ENCODE measurements around the gene SLC9A3.

SLC9A3 gene

GRCh38 chr5:422323-423232 is 101.7 kb downstream of the SLC9A3 start:
- H3K9ac ChIP-seq (ENCODE audit: low read depth, low read length, poor library complexity): no peak overlapping the region
- no peak overlapping the region for H4K8ac ChIP-seq (ENCODE audit: low read depth, low read length)
- H3K4me3 ChIP-seq (ENCODE audit: low read length in 2 of 2): no peak overlapping the region
- H3K27ac ChIP-seq (replicated peaks; ENCODE audit: low read length): no peak overlapping the region
- H3K9me3 ChIP-seq (replicated peaks in 1 of 2; ENCODE audit: control insufficient read depth in 2 of 2, insufficient read depth in 1 of 2, low read depth in 1 of 2, low read length in 2 of 2): peaks cover 0 to 3% of the 10 kb centered on the region in 2 donors
- H2BK15ac ChIP-seq (ENCODE audit: low read length): peak overlapping the region; percentile 20
- no peaks in the 10 kb centered on the region for H3K36me3 ChIP-seq (replicated peaks in 1 of 2; ENCODE audit: control insufficient read depth in 2 of 2, insufficient read depth in 2 of 2, low read length in 2 of 2)
- H2AK5ac ChIP-seq (ENCODE audit: low read depth, low read length): peak overlapping the region; percentile 57
- no peak overlapping the region for H2BK5ac ChIP-seq (ENCODE audit: low read length)
- no peaks in the 10 kb centered on the region for H3K27me3 ChIP-seq (ENCODE audit: control insufficient read depth in 3 of 3, insufficient read depth in 3 of 3, low read depth in 1 of 3, low read length in 3 of 3)
- DNase-seq (ENCODE audit: low spot score): no peak
- H3K14ac ChIP-seq (ENCODE audit: low read length): peak overlapping the region; percentile 17
- no peak overlapping the region for H2AFZ ChIP-seq (ENCODE audit: low read length)
- no CpG with 5 or more reads among the region's 32 CpGs for WGBS, 2 donors (ENCODE audit: extremely low coverage in 2 of 2, insufficient read length in 2 of 2, insufficient replicate concordance in 1 of 2)
- H2BK120ac ChIP-seq (ENCODE audit: low read depth, low read length): no peak overlapping the region
- H3K79me1 ChIP-seq (ENCODE audit: low read depth, low read length): no peaks in the 10 kb centered on the region
- no peak overlapping the region for H3K18ac ChIP-seq (ENCODE audit: low read length)
- H4K91ac ChIP-seq (ENCODE audit: low read depth, low read length, poor library complexity): no peak overlapping the region
- H3K4me2 ChIP-seq (ENCODE audit: insufficient read depth, low read length, poor library complexity, severe bottlenecking): no peak overlapping the region
- no peak overlapping the region for H2BK12ac ChIP-seq (ENCODE audit: low read length)
- peak overlapping the region; percentile 74 for H3K23ac ChIP-seq (ENCODE audit: low read depth, low read length, poor library complexity)
- no peak overlapping the region for H3K4ac ChIP-seq (ENCODE audit: low read length)
- peaks cover 3 to 5% of the 10 kb centered on the region in 2 donors for H3K4me1 ChIP-seq (ENCODE audit: control insufficient read depth in 2 of 2, insufficient read depth in 1 of 2, low read depth in 1 of 2, low read length in 2 of 2)

- no peak overlapping the region for H2AFZ ChIP-seq (ENCODE audit: low read length)
- peak overlapping the region; percentile 20 for H2BK15ac ChIP-seq (ENCODE audit: low read length)
- no CpG with 5 or more reads among the region's 13 CpGs for WGBS, 2 donors (ENCODE audit: extremely low coverage in 2 of 2, insufficient read length in 2 of 2, insufficient replicate concordance in 1 of 2)
- H4K8ac ChIP-seq (ENCODE audit: low read depth, low read length): no peak overlapping the region
- H3K9me3 ChIP-seq (replicated peaks in 1 of 2; ENCODE audit: control insufficient read depth in 2 of 2, insufficient read depth in 1 of 2, low read depth in 1 of 2, low read length in 2 of 2): peaks cover 0 to 3% of the 10 kb centered on the region in 2 donors
- no peaks in the 10 kb centered on the region for H3K36me3 ChIP-seq (replicated peaks in 1 of 2; ENCODE audit: control insufficient read depth in 2 of 2, insufficient read depth in 2 of 2, low read length in 2 of 2)
- no peak overlapping the region for H2BK5ac ChIP-seq (ENCODE audit: low read length)
- no peak overlapping the region for H2BK12ac ChIP-seq (ENCODE audit: low read length)
- no peak overlapping the region for H3K4ac ChIP-seq (ENCODE audit: low read length)
- H4K91ac ChIP-seq (ENCODE audit: low read depth, low read length, poor library complexity): no peak overlapping the region
- H3K4me3 ChIP-seq (ENCODE audit: low read length in 2 of 2): no peak overlapping the region
- no peak for DNase-seq (ENCODE audit: low spot score)
- no peaks in the 10 kb centered on the region for H3K79me1 ChIP-seq (ENCODE audit: low read depth, low read length)
- no peak overlapping the region for H3K27ac ChIP-seq (replicated peaks; ENCODE audit: low read length)
- H3K9ac ChIP-seq (ENCODE audit: low read depth, low read length, poor library complexity): no peak overlapping the region
- H3K27me3 ChIP-seq (ENCODE audit: control insufficient read depth in 3 of 3, insufficient read depth in 3 of 3, low read depth in 1 of 3, low read length in 3 of 3): no peaks in the 10 kb centered on the region
- H3K4me1 ChIP-seq (ENCODE audit: control insufficient read depth in 2 of 2, insufficient read depth in 1 of 2, low read depth in 1 of 2, low read length in 2 of 2): peaks cover 5% of the 10 kb centered on the region in 2 donors
- H2BK120ac ChIP-seq (ENCODE audit: low read depth, low read length): no peak overlapping the region
- H2AK5ac ChIP-seq (ENCODE audit: low read depth, low read length): peak overlapping the region; percentile 57
- H3K4me2 ChIP-seq (ENCODE audit: insufficient read depth, low read length, poor library complexity, severe bottlenecking): no peak overlapping the region
- H3K18ac ChIP-seq (ENCODE audit: low read length): peak overlapping the region; percentile 25
- peak overlapping the region; percentile 17 for H3K14ac ChIP-seq (ENCODE audit: low read length)
- H3K23ac ChIP-seq (ENCODE audit: low read depth, low read length, poor library complexity): peak overlapping the region; percentile 74
These were observed 102.3 kb downstream of the SLC9A3 start for GRCh38 chr5:421901-422300.

DNA sequence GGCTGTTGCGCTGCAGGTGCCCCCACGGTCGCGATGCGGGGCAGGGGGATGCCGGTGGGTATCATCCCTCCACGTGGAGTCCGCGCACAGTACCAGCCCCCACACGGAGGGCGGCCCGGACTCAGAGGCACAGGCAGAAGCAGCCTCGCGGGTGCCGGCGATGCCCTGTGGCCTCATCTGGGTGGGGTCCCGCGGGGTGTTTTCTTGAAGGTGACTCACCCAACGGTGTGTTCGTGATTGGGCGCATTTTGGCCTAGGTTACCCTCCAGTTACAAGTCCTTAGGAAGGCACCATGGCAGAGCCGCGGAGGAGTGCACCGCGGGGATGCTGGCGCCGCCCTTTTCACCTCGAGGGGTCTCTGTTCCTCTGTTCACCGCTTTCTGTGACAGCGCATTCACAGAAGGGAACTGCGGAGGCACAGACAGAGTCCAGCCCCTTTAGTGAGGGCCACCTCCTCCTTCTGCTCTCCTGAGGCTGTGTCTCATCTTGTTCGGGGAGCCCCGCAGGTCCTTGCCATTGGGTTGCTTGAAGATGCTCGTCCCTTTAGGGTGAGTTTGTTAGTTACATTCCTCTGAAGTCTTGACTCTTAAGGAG is 102.9 kb downstream of the SLC9A3 start:
- H3K4me3 ChIP-seq (ENCODE audit: low read length in 2 of 2): no peak overlapping the region
- no peaks in the 10 kb centered on the region for H3K79me1 ChIP-seq (ENCODE audit: low read depth, low read length)
- no peak overlapping the region for H3K14ac ChIP-seq (ENCODE audit: low read length)
- no peak overlapping the region for H3K4ac ChIP-seq (ENCODE audit: low read length)
- no peak overlapping the region for H2BK12ac ChIP-seq (ENCODE audit: low read length)
- no CpG with 5 or more reads among the region's 34 CpGs for WGBS, 2 donors (ENCODE audit: extremely low coverage in 2 of 2, insufficient read length in 2 of 2, insufficient replicate concordance in 1 of 2)
- H3K18ac ChIP-seq (ENCODE audit: low read length): peak overlapping the region; percentile 11
- H3K23ac ChIP-seq (ENCODE audit: low read depth, low read length, poor library complexity): no peak overlapping the region
- H2AK5ac ChIP-seq (ENCODE audit: low read depth, low read length): peak overlapping the region; percentile 60
- no peak overlapping the region for H3K9ac ChIP-seq (ENCODE audit: low read depth, low read length, poor library complexity)
- H3K4me1 ChIP-seq (ENCODE audit: control insufficient read depth in 2 of 2, insufficient read depth in 1 of 2, low read depth in 1 of 2, low read length in 2 of 2): peaks cover 5 to 6% of the 10 kb centered on the region in 2 donors
- H3K27ac ChIP-seq (replicated peaks; ENCODE audit: low read length): no peak overlapping the region
- peak overlapping the region; percentile 30 for H4K91ac ChIP-seq (ENCODE audit: low read depth, low read length, poor library complexity)
- no peaks in the 10 kb centered on the region for H3K36me3 ChIP-seq (replicated peaks in 1 of 2; ENCODE audit: control insufficient read depth in 2 of 2, insufficient read depth in 2 of 2, low read length in 2 of 2)
- H3K9me3 ChIP-seq (replicated peaks in 1 of 2; ENCODE audit: control insufficient read depth in 2 of 2, insufficient read depth in 1 of 2, low read depth in 1 of 2, low read length in 2 of 2): peaks cover 0 to 3% of the 10 kb centered on the region in 2 donors
- H3K4me2 ChIP-seq (ENCODE audit: insufficient read depth, low read length, poor library complexity, severe bottlenecking): no peak overlapping the region
- H2BK120ac ChIP-seq (ENCODE audit: low read depth, low read length): no peak overlapping the region
- no peak for DNase-seq (ENCODE audit: low spot score)
- no peak overlapping the region for H4K8ac ChIP-seq (ENCODE audit: low read depth, low read length)
- H3K27me3 ChIP-seq (ENCODE audit: control insufficient read depth in 3 of 3, insufficient read depth in 3 of 3, low read depth in 1 of 3, low read length in 3 of 3): no peaks in the 10 kb centered on the region
- H2BK15ac ChIP-seq (ENCODE audit: low read length): peak overlapping the region; percentile 43
- no peak overlapping the region for H2BK5ac ChIP-seq (ENCODE audit: low read length)
- H2AFZ ChIP-seq (ENCODE audit: low read length): no peak overlapping the region

DNA sequence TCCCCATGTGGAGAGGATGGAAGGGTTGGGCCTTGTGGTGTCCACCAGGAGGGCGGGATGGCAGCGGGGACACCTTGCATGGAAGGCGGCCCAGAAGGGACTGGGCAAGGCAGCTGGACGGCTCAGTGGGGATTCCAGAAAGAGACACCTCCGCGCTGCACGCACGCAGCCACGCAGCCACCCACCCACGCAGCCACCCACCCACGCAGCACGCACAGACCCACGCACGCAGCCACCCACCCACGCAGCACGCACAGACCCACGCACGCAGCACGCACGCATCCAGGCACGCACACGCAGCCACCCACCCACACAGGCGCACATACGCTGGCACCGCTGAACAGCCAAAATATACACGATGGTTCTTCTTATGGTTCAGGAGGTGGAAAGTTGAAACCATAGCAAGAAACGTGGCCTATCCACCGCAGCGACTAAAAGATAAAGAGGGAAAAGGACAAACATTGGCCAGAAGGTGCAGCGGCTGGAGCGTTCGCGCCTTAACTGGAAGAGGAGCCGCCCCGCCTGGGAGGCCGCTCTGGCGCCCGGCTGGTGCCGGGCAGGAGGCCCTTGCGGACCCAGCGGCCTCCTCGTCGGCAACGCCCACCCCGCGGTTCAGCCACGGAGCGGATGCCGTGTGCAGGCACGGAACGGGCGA is 103.5 kb downstream of the SLC9A3 start:
- H4K8ac ChIP-seq (ENCODE audit: low read depth, low read length): no peak overlapping the region
- WGBS, 2 donors (ENCODE audit: extremely low coverage in 2 of 2, insufficient read length in 2 of 2, insufficient replicate concordance in 1 of 2): no CpG with 5 or more reads among the region's 52 CpGs
- DNase-seq (ENCODE audit: low spot score): no peak

More for the DNA sequence above, 103.5 kb downstream of the SLC9A3 start:
- peak overlapping the region; percentile 34 for H3K18ac ChIP-seq (ENCODE audit: low read length)
- no peak overlapping the region for H3K4me2 ChIP-seq (ENCODE audit: insufficient read depth, low read length, poor library complexity, severe bottlenecking)
- peak overlapping the region; percentile 60 for H2AK5ac ChIP-seq (ENCODE audit: low read depth, low read length)
- H3K4me3 ChIP-seq (ENCODE audit: low read length in 2 of 2): no peak overlapping the region
- H3K23ac ChIP-seq (ENCODE audit: low read depth, low read length, poor library complexity): no peak overlapping the region
- no peak overlapping the region for H3K4ac ChIP-seq (ENCODE audit: low read length)
- peak overlapping the region; percentile 44 for H3K14ac ChIP-seq (ENCODE audit: low read length)
- peaks cover 0 to 3% of the 10 kb centered on the region in 2 donors for H3K9me3 ChIP-seq (replicated peaks in 1 of 2; ENCODE audit: control insufficient read depth in 2 of 2, insufficient read depth in 1 of 2, low read depth in 1 of 2, low read length in 2 of 2)
- H3K79me1 ChIP-seq (ENCODE audit: low read depth, low read length): no peaks in the 10 kb centered on the region
- H2BK5ac ChIP-seq (ENCODE audit: low read length): no peak overlapping the region
- H2BK12ac ChIP-seq (ENCODE audit: low read length): no peak overlapping the region
- peak overlapping the region; percentile 30 for H4K91ac ChIP-seq (ENCODE audit: low read depth, low read length, poor library complexity)
- H3K27ac ChIP-seq (replicated peaks; ENCODE audit: low read length): no peak overlapping the region
- peak overlapping the region; percentile 31 for H3K9ac ChIP-seq (ENCODE audit: low read depth, low read length, poor library complexity)
- peaks cover 10 to 13% of the 10 kb centered on the region in 2 donors for H3K4me1 ChIP-seq (ENCODE audit: control insufficient read depth in 2 of 2, insufficient read depth in 1 of 2, low read depth in 1 of 2, low read length in 2 of 2)
- no peaks in the 10 kb centered on the region for H3K36me3 ChIP-seq (replicated peaks in 1 of 2; ENCODE audit: control insufficient read depth in 2 of 2, insufficient read depth in 2 of 2, low read length in 2 of 2)
- no peak overlapping the region for H2AFZ ChIP-seq (ENCODE audit: low read length)
- H2BK120ac ChIP-seq (ENCODE audit: low read depth, low read length): no peak overlapping the region
- peak overlapping the region; percentile 61 for H2BK15ac ChIP-seq (ENCODE audit: low read length)
- H3K27me3 ChIP-seq (ENCODE audit: control insufficient read depth in 3 of 3, insufficient read depth in 3 of 3, low read depth in 1 of 3, low read length in 3 of 3): no peaks in the 10 kb centered on the region

All from neuronal stem cell (in vitro differentiated cells).